Hepatocyte (in vitro differentiated cells): Measurements from ENCODE around the gene PIGU. TPM values are rescaled to one million over a fixed set of nuclear protein-coding genes. Genes with fewer than 3 reads are reported as not detected.
A peak's percentile ranks its signal among the peaks of the same experiment; 100 is the strongest.
"Not testable (repeated sequence)": the region's sequence is repeated elsewhere in the genome, so short reads cannot be mapped to it uniquely, and the experiment has no call there.

Source experiments
- DNase-seq: peaks from one replicate; pipeline ENCODE4 v3.0.0-alpha.2; 2016; ENCODE audit warnings: low spot score
- H2AFZ ChIP-seq: fragments of 200-600 bp; sonication (generic); 2 replicates; pipeline ENCODE4 v1.6.0; 2016; ENCODE audit warnings: antibody characterized with exemption, mild to moderate bottlenecking
- H3K27ac ChIP-seq: fragments of 200-600 bp; sonication (generic); 2 replicates; pipeline ENCODE4 v1.5.1; 2016; ENCODE audit warnings: mild to moderate bottlenecking
- H3K27me3 ChIP-seq: fragments of 200-600 bp; sonication (generic); 2 replicates; pipeline ENCODE4 v1.6.1; 2016
- H3K36me3 ChIP-seq: fragments of 200-600 bp; sonication (generic); replicated peaks from 2 replicates; pipeline ENCODE4 v1.5.1; 2016; ENCODE audit warnings: low read depth; ENCODE audit not compliant: insufficient read depth
- H3K4me1 ChIP-seq: fragments of 200-600 bp; sonication (generic); 2 replicates; pipeline ENCODE4 v1.5.1; 2016; ENCODE audit warnings: mild to moderate bottlenecking, moderate library complexity; ENCODE audit not compliant: insufficient read depth
- H3K4me2 ChIP-seq: fragments of 200-600 bp; sonication (generic); 2 replicates; pipeline ENCODE4 v1.6.0; 2016
- H3K4me3 ChIP-seq: fragments of 200-600 bp; sonication (generic); 2 replicates; pipeline ENCODE4 v1.5.1; 2016; ENCODE audit warnings: mild to moderate bottlenecking
- H3K79me2 ChIP-seq: fragments of 200-600 bp; sonication (generic); 2 replicates; pipeline ENCODE4 v1.6.0; 2017; ENCODE audit warnings: mild to moderate bottlenecking
- H3K9me2 ChIP-seq: fragments of 200-600 bp; sonication (generic); replicated peaks from 2 replicates; pipeline ENCODE4 v1.6.0; 2017; ENCODE audit warnings: mild to moderate bottlenecking; ENCODE audit not compliant: insufficient read depth
- H3K9me3 ChIP-seq: fragments of 200-600 bp; sonication (generic); 2 replicates; pipeline ENCODE4 v1.5.1; 2016; ENCODE audit warnings: low read depth, mild to moderate bottlenecking
- H4K20me1 ChIP-seq: fragments of 200-600 bp; sonication (generic); 2 replicates; pipeline ENCODE4 v1.6.0; 2016; ENCODE audit warnings: mild to moderate bottlenecking; ENCODE audit not compliant: insufficient read depth, poor library complexity, severe bottlenecking
- CTCF ChIP-seq: fragments of 200-600 bp; sonication (generic); IDR thresholded peaks from 2 replicates; pipeline ENCODE4 v1.5.1; 2016; ENCODE audit warnings: antibody characterized with exemption, mild to moderate bottlenecking; ENCODE audit not compliant: poor library complexity
- EZH2 ChIP-seq: fragments of 200-600 bp; sonication (generic); IDR thresholded peaks from 2 replicates; pipeline ENCODE4 v1.6.1; 2016; ENCODE audit warnings: antibody characterized with exemption, mild to moderate bottlenecking, borderline replicate concordance
- EZH2phosphoT487 ChIP-seq: fragments of 200-600 bp; sonication (generic); IDR thresholded peaks from one replicate; pipeline ENCODE4 v1.6.1; 2018; ENCODE audit warnings: antibody characterized with exemption, mild to moderate bottlenecking, low read depth, moderate library complexity; ENCODE audit not compliant: unreplicated experiment, severe bottlenecking
- WGBS: methylation state at CpG from one replicate; pipeline ENCODE4 v1.1.6; 2016; ENCODE audit warnings: low lambda C conversion rate; ENCODE audit errors: missing lambda C conversion rate; 5-methylcytosine and 5-hydroxymethylcytosine counted together
- polyA plus RNA-seq: library from polyadenylated mRNA; unstranded; fragments of >200 nt; fragmentation: Nextera tagmentation; extraction: Ambion mirVana; gene quantifications from 2 replicates; pipeline ENCODE4 v1.2.1, GENCODE V29; 2016
- total RNA-seq: library from RNA; depleted of rRNA; stranded (reverse); fragments of >200 nt; gene quantifications from 2 replicates; pipeline ENCODE4 v1.2.3, GENCODE V29; 2014

The PIGU gene
- total and polyA plus RNA-seq, 2 experiments from 2014 or later, result 19.3 to 31.5 TPM

GRCh38 chr20:34516247-34517113, 160.4 kb downstream of the PIGU start, which contains the start of gene DYNLRB1:
DYNLRB1 (plus strand) TSS chr20:34516422; CDS start chr20:34516459, 37 bp downstream.
- Histone ChIP-seq H3K9me2 (no peaks in the 10 kb centered on the region), H3K4me3 (peak within 1 kb of the TSS; percentile 86), H3K36me3 (no peaks in the 10 kb centered on the region), H3K4me2 (peak within 1 kb of the TSS; percentile 83), H3K27me3 (no peaks in the 10 kb centered on the region), H3K27ac (peak within 1 kb of the TSS; percentile 98), H2AFZ (peak within 1 kb of the TSS; percentile 38), H3K9me3 (no peaks in the 10 kb centered on the region), H3K4me1 (peaks cover 19% of the 10 kb centered on the region), H3K79me2 (peaks cover 52% of the 10 kb centered on the region), H4K20me1 (peaks cover 12% of the 10 kb centered on the region)
- peak; percentile 99 for DNase-seq
- TF ChIP-seq CTCF (no peak), EZH2phosphoT487 (no peak), EZH2 (no peak)
- under 1% methylated on average over 57 of the region's 59 CpGs for WGBS

GRCh38 chr20:34515484-34516246, 161.2 kb downstream of the PIGU start:
- Histone ChIP-seq H3K36me3 (no peaks in the 10 kb centered on the region), H2AFZ (peak overlapping the region; percentile 27), H3K9me2 (no peaks in the 10 kb centered on the region), H3K9me3 (no peaks in the 10 kb centered on the region), H3K27me3 (no peaks in the 10 kb centered on the region), H3K4me2 (peak overlapping the region; percentile 83), H3K4me1 (peaks cover 19% of the 10 kb centered on the region), H3K27ac (peak overlapping the region; percentile 98), H4K20me1 (peaks cover 8% of the 10 kb centered on the region), H3K79me2 (peaks cover 44% of the 10 kb centered on the region), H3K4me3 (peak overlapping the region; percentile 86)
- 4% methylated on average over 36 of the region's 36 CpGs for WGBS
- DNase-seq, result peak; percentile 80
- TF ChIP-seq EZH2phosphoT487, result no peak
- no peak for TF ChIP-seq CTCF
- no peak for TF ChIP-seq EZH2

- Histone ChIP-seq H3K9me2 (no peaks in the 10 kb centered on the region), H3K79me2 (peaks cover 40% of the 10 kb centered on the region), H2AFZ (peak overlapping the region; percentile 27), H3K27ac (peak overlapping the region; percentile 98), H3K9me3 (no peaks in the 10 kb centered on the region), H3K36me3 (no peaks in the 10 kb centered on the region), H4K20me1 (peaks cover 5% of the 10 kb centered on the region), H3K4me3 (peak overlapping the region; percentile 86), H3K4me2 (peak overlapping the region; percentile 83), H3K4me1 (peaks cover 19% of the 10 kb centered on the region), H3K27me3 (no peaks in the 10 kb centered on the region)
- TF ChIP-seq EZH2phosphoT487 (no peak), EZH2 (no peak), CTCF (no peak)
- 33% methylated on average over 19 of the region's 19 CpGs for WGBS
- no peak for DNase-seq
These were observed 161.9 kb downstream of the PIGU start for GRCh38 chr20:34514897-34515483.

GRCh38 chr20:34514034-34514433, 162.9 kb downstream of the PIGU start:
- H3K4me1 ChIP-seq, result peaks cover 19% of the 10 kb centered on the region
- not testable (repeated sequence) for H3K9me3 ChIP-seq, H2AFZ ChIP-seq, H3K36me3 ChIP-seq, H3K4me2 ChIP-seq, H3K9me2 ChIP-seq, H3K4me3 ChIP-seq, DNase-seq, H3K27me3 ChIP-seq, H4K20me1 ChIP-seq
- WGBS, result 96% methylated on average over 17 of the region's 17 CpGs
- H3K27ac ChIP-seq, result peak overlapping the region; percentile 98
- H3K79me2 ChIP-seq, result peaks cover 30% of the 10 kb centered on the region
